A549 (cell line): ENCODE measurements around the gene FRMD6. TPM values are rescaled to one million over a fixed set of nuclear protein-coding genes. Genes with fewer than 3 reads are reported as not detected.

ENCODE experiments used
- ATAC-seq, 2 experiments: fragments of 200-7000 bp in 1 of 2; fragments of >200 bp in 1 of 2; cut with Nextera tagmentation in 1 of 2; cut with Tn5 transposase in 1 of 2; 3 replicates each; pipeline versions ENCODE4 v1.8.0 to v1.9.1; 2018 to 2020; ENCODE audit warnings: mild to moderate bottlenecking in 1 of 2, moderate library complexity in 1 of 2
- CTCF ChIA-PET: fragments of 300-600 bp; sonication (Branson Sonifier 250); formaldehyde crosslinking; extraction: SDS; loops from one replicate; lab custom pipeline; 2021; ENCODE audit warnings: antibody characterized with exemption, inconsistent platforms; lab: Yijun Ruan, JAX
- POLR2A ChIA-PET: fragments of 350-600 bp; formaldehyde crosslinking; extraction: SDS; loops from one replicate; lab custom pipeline; 2021; ENCODE audit warnings: antibody characterized with exemption, inconsistent platforms; lab: Yijun Ruan, JAX
- DNase-seq, 2 experiments: peaks; one replicate each; pipeline versions ENCODE4 v3.0.0 to v3.0.0-alpha.2; 2011 to 2016; ENCODE audit warnings: low read depth in 1 of 2, low spot score in 1 of 2
- FAIRE-seq: peaks from 2 replicates; lab custom pipeline; 2011; peaks lifted over from hg19 to GRCh38; lab: Jason Lieb, UNC
- H3K27ac ChIP-seq, 2 experiments: fragments of >200 bp; sonication (Bioruptor Twin); formaldehyde crosslinking; 3 replicates each; pipeline ENCODE4 v1.5.1; 2016 to 2017
- H3K4me1 ChIP-seq: fragments of >200 bp; sonication (Bioruptor Twin); formaldehyde crosslinking; 3 replicates; pipeline ENCODE4 v1.6.1; 2016
- H3K4me2 ChIP-seq: fragments of >200 bp; sonication (Bioruptor Twin); formaldehyde crosslinking; 3 replicates; pipeline ENCODE4 v1.6.1; 2016
- H3K4me3 ChIP-seq: fragments of >200 bp; sonication (Bioruptor Twin); formaldehyde crosslinking; 3 replicates; pipeline ENCODE4 v1.5.1; 2016
- H3K9me3 ChIP-seq: fragments of >200 bp; sonication (Bioruptor Twin); formaldehyde crosslinking; 3 replicates; pipeline ENCODE4 v1.6.1; 2016
- BCL3 ChIP-seq: fragments of >200 bp; sonication (Bioruptor Twin); formaldehyde crosslinking; IDR thresholded peaks from 3 replicates; pipeline ENCODE4 v1.6.1; 2016
- BHLHE40 ChIP-seq: IDR thresholded peaks from 2 replicates; pipeline ENCODE4 v1.6.1; 2012; ENCODE audit warnings: low read depth, low read length, inconsistent platforms
- CBX2 ChIP-seq: fragments of 200-600 bp; sonication (generic); IDR thresholded peaks from 2 replicates; pipeline ENCODE4 v1.6.1; 2016; ENCODE audit warnings: low read depth, mild to moderate bottlenecking, borderline replicate concordance
- EHF ChIP-seq: fragments of 250-450 bp; sonication (Bioruptor Pico); IDR thresholded peaks from 2 replicates; pipeline ENCODE4 v1.5.0; 2020; ENCODE audit warnings: mild to moderate bottlenecking
- EHMT2 ChIP-seq: fragments of 200-600 bp; sonication (generic); IDR thresholded peaks from 2 replicates; pipeline ENCODE4 v1.6.1; 2016; ENCODE audit warnings: antibody characterized with exemption, low read depth, mild to moderate bottlenecking, moderate library complexity
- EP300 ChIP-seq, 2 experiments: fragments of >200 bp; sonication (Bioruptor Twin); formaldehyde crosslinking; IDR thresholded peaks; 2 replicates in 1 of 2; 3 replicates in 1 of 2; pipeline ENCODE4 v1.6.1; 2016 to 2017
- FOSB ChIP-seq: fragments of 250-450 bp; sonication (Bioruptor Pico); IDR thresholded peaks from 2 replicates; pipeline ENCODE4 v1.5.0; 2020; ENCODE audit warnings: mild to moderate bottlenecking, moderate library complexity
- HEYL ChIP-seq: fragments of 250-450 bp; sonication (Bioruptor Pico); IDR thresholded peaks from 2 replicates; pipeline ENCODE4 v1.8.0; 2021; ENCODE audit warnings: mild to moderate bottlenecking, moderate library complexity
- KDM1A ChIP-seq: fragments of 200-600 bp; sonication (generic); IDR thresholded peaks from 2 replicates; pipeline ENCODE4 v1.6.1; 2016; ENCODE audit warnings: low read depth, mild to moderate bottlenecking
- MAZ ChIP-seq: fragments of 150-350 bp; IDR thresholded peaks from 2 replicates; pipeline ENCODE4 v1.6.1; 2014; ENCODE audit warnings: antibody characterized with exemption, low read depth, low read length, borderline replicate concordance
- NFE2L2 ChIP-seq: fragments of 150-350 bp; conservative IDR thresholded peaks from 2 replicates; pipeline ENCODE4 v1.6.1; 2014; ENCODE audit warnings: low read length
- NPAS2 ChIP-seq: fragments of 250-450 bp; sonication (Bioruptor Pico); IDR thresholded peaks from 2 replicates; pipeline ENCODE4 v1.8.0; 2022; ENCODE audit warnings: mild to moderate bottlenecking, moderate library complexity, borderline replicate concordance
- POLR2A ChIP-seq: IDR thresholded peaks from 2 replicates; pipeline ENCODE4 v1.6.1; 2012; ENCODE audit warnings: mild to moderate bottlenecking, low read length
- POLR2AphosphoS2 ChIP-seq: conservative IDR thresholded peaks from 2 replicates; pipeline ENCODE4 v1.6.1; 2012; ENCODE audit warnings: low read length, improper control_type of control experiment, inconsistent platforms
- RARB ChIP-seq: fragments of 250-450 bp; sonication (Bioruptor Pico); IDR thresholded peaks from 2 replicates; pipeline ENCODE4 v1.8.0; 2021; ENCODE audit warnings: mild to moderate bottlenecking, moderate library complexity
- RCOR1 ChIP-seq: fragments of 150-350 bp; IDR thresholded peaks from 2 replicates; pipeline ENCODE4 v1.6.1; 2014; ENCODE audit warnings: antibody characterized with exemption, low read length, low read depth
- WGBS: methylation state at CpG from one replicate; pipeline ENCODE4 v1.1.6; 2017; ENCODE audit errors: missing lambda C conversion rate; 5-methylcytosine and 5-hydroxymethylcytosine counted together
- polyA plus RNA-seq, 4 experiments: library from polyadenylated mRNA; depleted of rRNA in 3 of 4; stranded (reverse); fragments of >200 nt; fragmentation: RNase III in 1 of 4; extraction: RNeasy Plus Mini Kit Qiagen cat#74134 plus additional on column Dnase treatment in 1 of 4; gene quantifications; 2 replicates in 3 of 4; 3 replicates in 1 of 4; pipeline ENCODE4 v1.2.3, GENCODE V29; 2011 to 2017
- TF ChIP-seq, protein P1 (sequence below): fragments of 150-350 bp; IDR thresholded peaks from 2 replicates; pipeline ENCODE4 v1.6.1; 2014; ENCODE audit warnings: low read depth, mild to moderate bottlenecking, low read length
- TF ChIP-seq, protein P2 (sequence below): fragments of >200 bp; sonication (Bioruptor Twin); formaldehyde crosslinking; IDR thresholded peaks from 3 replicates; pipeline ENCODE4 v1.5.1; 2016
- TF ChIP-seq, protein P3 (sequence below): IDR thresholded peaks from 2 replicates; pipeline ENCODE4 v1.6.1; 2012

FRMD6 gene
- polyA plus RNA-seq, 2 of the 4 experiments (the other 2 are of a cell fraction): 18.8 to 23.1 TPM

DNA sequence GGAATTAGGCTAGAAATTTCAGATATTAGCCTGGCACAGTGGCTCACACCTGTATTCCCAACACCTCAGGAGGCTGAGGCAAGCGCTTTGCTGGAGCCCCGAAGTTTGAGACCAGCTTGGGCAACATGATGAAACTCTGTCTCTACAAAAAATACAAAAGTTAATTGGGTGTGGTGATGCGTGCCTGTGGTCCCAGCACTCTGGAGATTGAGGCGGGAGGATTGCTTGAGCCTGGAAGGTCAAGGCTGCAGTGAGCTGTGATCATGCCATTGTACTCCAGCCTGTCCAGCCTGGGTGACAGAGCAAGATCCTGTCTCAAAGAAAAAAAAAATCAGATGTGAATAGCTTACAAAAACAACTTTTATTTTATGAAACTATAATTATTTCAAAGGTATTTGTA is 15.1 kb downstream of the FRMD6 start:
- ATAC-seq: no peak

GRCh38 chr14:51668870-51669269 is 17.2 kb downstream of the FRMD6 start:
- no peak for ATAC-seq
- H3K9me3 ChIP-seq: no peaks in the 10 kb centered on the region
- TF ChIP-seq, protein P1, sequence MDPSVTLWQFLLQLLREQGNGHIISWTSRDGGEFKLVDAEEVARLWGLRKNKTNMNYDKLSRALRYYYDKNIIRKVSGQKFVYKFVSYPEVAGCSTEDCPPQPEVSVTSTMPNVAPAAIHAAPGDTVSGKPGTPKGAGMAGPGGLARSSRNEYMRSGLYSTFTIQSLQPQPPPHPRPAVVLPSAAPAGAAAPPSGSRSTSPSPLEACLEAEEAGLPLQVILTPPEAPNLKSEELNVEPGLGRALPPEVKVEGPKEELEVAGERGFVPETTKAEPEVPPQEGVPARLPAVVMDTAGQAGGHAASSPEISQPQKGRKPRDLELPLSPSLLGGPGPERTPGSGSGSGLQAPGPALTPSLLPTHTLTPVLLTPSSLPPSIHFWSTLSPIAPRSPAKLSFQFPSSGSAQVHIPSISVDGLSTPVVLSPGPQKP: no peak
- TF ChIP-seq FOSB (no peak), CBX2 (no peak), EHF (CRISPR knock-in tag) (no peak), EHMT2 (no peak), NPAS2 (CRISPR knock-in tag) (no peak), KDM1A (no peak), BCL3 (no peak), MAZ (no peak)
- TF ChIP-seq, protein P2, sequence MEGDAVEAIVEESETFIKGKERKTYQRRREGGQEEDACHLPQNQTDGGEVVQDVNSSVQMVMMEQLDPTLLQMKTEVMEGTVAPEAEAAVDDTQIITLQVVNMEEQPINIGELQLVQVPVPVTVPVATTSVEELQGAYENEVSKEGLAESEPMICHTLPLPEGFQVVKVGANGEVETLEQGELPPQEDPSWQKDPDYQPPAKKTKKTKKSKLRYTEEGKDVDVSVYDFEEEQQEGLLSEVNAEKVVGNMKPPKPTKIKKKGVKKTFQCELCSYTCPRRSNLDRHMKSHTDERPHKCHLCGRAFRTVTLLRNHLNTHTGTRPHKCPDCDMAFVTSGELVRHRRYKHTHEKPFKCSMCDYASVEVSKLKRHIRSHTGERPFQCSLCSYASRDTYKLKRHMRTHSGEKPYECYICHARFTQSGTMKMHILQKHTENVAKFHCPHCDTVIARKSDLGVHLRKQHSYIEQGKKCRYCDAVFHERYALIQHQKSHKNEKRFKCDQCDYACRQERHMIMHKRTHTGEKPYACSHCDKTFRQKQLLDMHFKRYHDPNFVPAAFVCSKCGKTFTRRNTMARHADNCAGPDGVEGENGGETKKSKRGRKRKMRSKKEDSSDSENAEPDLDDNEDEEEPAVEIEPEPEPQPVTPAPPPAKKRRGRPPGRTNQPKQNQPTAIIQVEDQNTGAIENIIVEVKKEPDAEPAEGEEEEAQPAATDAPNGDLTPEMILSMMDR: no peak
- TF ChIP-seq, all 56 proteins: peak for 0
- WGBS: 95% methylated on average over 2 of the region's 2 CpGs
- ChIA-PET CTCF (interaction anchor here (0.9 to 2.8 kb wide), 3 partner anchors 16 to 111 kb away, joined by 3 to 11 read pairs (median 4); partner anchors contain the start of gene FRMD6), POLR2A (no interaction called here)
- Histone ChIP-seq H3K27ac (no peak overlapping the region), H3K4me2 (no peak overlapping the region), H3K4me1 (no peaks in the 10 kb centered on the region), H3K4me3 (no peak overlapping the region)
- DNase-seq (no peak), FAIRE-seq (no peak)

More for the DNA sequence above, 15.1 kb downstream of the FRMD6 start:
- Histone ChIP-seq H3K4me1 (no peaks in the 10 kb centered on the region), H3K4me3 (no peak overlapping the region), H3K9me3 (no peaks in the 10 kb centered on the region)
- POLR2A ChIA-PET: no interaction called here
- DNase-seq: no peak
- TF ChIP-seq, protein P1: no peak
- no peak for TF ChIP-seq POLR2AphosphoS2
- no peak for TF ChIP-seq POLR2A
- no peak for TF ChIP-seq BHLHE40
- TF ChIP-seq, protein P3, sequence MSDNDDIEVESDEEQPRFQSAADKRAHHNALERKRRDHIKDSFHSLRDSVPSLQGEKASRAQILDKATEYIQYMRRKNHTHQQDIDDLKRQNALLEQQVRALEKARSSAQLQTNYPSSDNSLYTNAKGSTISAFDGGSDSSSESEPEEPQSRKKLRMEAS: no peak
- TF ChIP-seq HEYL (CRISPR knock-in tag): no peak
- TF ChIP-seq RCOR1: no peak
- TF ChIP-seq EP300 (IDR thresholded peaks at IDR 0.05): no peak
- TF ChIP-seq NPAS2 (CRISPR knock-in tag): no peak
- TF ChIP-seq NFE2L2: no peak
- no peak for TF ChIP-seq RARB (CRISPR knock-in tag)
- TF ChIP-seq, all 56 proteins: peak for 0
- 87% methylated on average over 4 of the region's 4 CpGs for WGBS
- no peak overlapping the region for H3K27ac ChIP-seq
- CTCF ChIA-PET: interaction anchor here (1.0 to 2.9 kb wide), 4 partner anchors 9 to 14 kb away, joined by 3 to 21 read pairs (median 7); partner anchors contain the start of gene FRMD6
- no peak overlapping the region for H3K4me2 ChIP-seq
- no peak for FAIRE-seq
